Measurements from ENCODE around the gene PRKCH. TPM values are rescaled to one million over a fixed set of nuclear protein-coding genes. Genes with fewer than 3 reads are reported as not detected.

PRKCH gene
- total and polyA plus RNA-seq, 2 experiments from 2014 or later, result 7.1 to 11.2 TPM

DNA sequence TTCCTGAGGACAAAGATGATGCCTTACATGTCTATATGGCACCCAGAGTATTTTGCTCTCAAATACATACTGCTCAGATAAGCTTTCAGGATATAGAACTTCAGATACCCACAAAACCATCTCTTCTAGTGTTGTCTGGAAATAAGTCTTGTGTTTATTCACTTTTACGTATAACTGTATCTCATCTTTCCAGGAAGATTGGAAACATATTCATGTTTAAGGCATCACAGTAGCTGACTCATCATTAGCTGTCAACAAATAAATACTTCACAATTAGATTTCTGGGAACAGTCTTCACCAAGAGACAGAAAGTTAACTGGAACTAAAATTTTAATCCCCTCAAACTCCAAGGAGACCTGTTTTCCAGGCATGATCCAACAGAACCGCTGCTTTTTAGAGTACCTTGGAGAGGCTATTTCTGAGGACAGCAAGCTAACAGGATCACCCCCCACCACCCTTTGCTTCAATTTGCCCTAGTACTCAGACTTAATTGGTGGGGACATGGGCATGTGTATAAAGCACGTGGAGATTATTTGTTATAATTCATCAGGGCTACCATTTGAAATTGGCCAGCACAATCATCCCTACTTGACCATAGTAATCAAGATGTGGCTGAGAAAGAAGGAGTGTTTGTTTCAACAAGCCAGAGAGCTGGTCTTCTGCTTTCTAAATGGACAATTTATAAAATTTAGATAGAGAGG, 244.6 kb downstream of the PRKCH start:
- H3K4me1 ChIP-seq (ENCODE audit: insufficient read depth), result peaks cover 68% of the 10 kb centered on the region
- no peaks in the 10 kb centered on the region for H3K9me3 ChIP-seq (ENCODE audit: low read depth)
- H3K4me2 ChIP-seq, result no peak overlapping the region
- 70% methylated on average over 3 of the region's 3 CpGs for WGBS (ENCODE audit: low lambda C conversion rate, missing lambda C conversion rate)
- DNase-seq (ENCODE audit: low spot score), result no peak
- peak overlapping the region; percentile 96 for H3K27ac ChIP-seq
- H4K20me1 ChIP-seq (ENCODE audit: insufficient read depth, poor library complexity, severe bottlenecking), result no peaks in the 10 kb centered on the region
- TF ChIP-seq EZH2phosphoT487 (IDR thresholded peaks at IDR 0.05; ENCODE audit: low read depth, severe bottlenecking, unreplicated experiment), result no peak
- no peak for TF ChIP-seq EZH2 (IDR thresholded peaks at IDR 0.05; ENCODE audit: borderline replicate concordance)
- TF ChIP-seq, protein P1, sequence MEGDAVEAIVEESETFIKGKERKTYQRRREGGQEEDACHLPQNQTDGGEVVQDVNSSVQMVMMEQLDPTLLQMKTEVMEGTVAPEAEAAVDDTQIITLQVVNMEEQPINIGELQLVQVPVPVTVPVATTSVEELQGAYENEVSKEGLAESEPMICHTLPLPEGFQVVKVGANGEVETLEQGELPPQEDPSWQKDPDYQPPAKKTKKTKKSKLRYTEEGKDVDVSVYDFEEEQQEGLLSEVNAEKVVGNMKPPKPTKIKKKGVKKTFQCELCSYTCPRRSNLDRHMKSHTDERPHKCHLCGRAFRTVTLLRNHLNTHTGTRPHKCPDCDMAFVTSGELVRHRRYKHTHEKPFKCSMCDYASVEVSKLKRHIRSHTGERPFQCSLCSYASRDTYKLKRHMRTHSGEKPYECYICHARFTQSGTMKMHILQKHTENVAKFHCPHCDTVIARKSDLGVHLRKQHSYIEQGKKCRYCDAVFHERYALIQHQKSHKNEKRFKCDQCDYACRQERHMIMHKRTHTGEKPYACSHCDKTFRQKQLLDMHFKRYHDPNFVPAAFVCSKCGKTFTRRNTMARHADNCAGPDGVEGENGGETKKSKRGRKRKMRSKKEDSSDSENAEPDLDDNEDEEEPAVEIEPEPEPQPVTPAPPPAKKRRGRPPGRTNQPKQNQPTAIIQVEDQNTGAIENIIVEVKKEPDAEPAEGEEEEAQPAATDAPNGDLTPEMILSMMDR (IDR thresholded peaks at IDR 0.05; ENCODE audit: poor library complexity), result no peak
- no peak overlapping the region for H3K4me3 ChIP-seq
- H3K27me3 ChIP-seq, result no peaks in the 10 kb centered on the region
- no peaks in the 10 kb centered on the region for H3K79me2 ChIP-seq
- H2AFZ ChIP-seq, result no peak overlapping the region
- H3K9me2 ChIP-seq (replicated peaks; ENCODE audit: insufficient read depth), result no peaks in the 10 kb centered on the region
- H3K36me3 ChIP-seq (replicated peaks; ENCODE audit: insufficient read depth, low read depth), result no peaks in the 10 kb centered on the region

DNA sequence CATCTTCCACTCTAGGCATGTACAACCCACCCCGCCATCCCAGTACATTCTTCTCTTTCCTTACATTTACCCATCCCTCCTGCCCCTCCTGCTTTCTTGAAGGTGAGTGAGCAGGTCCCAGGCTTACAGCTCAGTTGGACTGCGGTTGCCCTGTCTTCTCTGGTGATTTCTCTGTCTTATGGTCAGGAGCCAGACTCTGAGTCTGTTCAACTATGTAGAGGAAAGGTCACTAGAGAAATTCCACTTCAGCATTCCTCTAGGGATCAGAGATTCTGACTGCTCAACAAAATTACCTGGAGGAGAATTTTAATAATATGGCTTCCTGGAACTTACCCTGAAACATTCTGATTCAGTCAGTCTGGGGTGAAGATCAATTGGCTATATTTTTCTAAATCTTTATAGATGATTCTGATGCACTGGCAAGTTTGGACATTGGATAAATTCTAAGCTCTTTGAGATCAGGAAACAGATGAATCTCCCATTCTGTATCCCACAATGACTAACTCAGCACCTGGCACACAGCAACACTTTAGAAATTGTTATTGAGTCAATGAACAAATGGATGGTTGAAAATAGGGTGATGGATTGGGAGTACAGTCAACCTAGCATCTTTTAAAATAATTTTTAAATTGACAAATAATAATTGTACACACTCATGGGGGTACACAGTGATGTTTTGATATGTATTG, 245.3 kb downstream of the PRKCH start:
- Histone ChIP-seq H3K9me3 (ENCODE audit: low read depth) (no peaks in the 10 kb centered on the region), H4K20me1 (ENCODE audit: insufficient read depth, poor library complexity, severe bottlenecking) (no peaks in the 10 kb centered on the region), H3K27ac (peak overlapping the region; percentile 96), H2AFZ (no peak overlapping the region), H3K27me3 (no peaks in the 10 kb centered on the region), H3K36me3 (replicated peaks; ENCODE audit: insufficient read depth, low read depth) (no peaks in the 10 kb centered on the region), H3K79me2 (no peaks in the 10 kb centered on the region), H3K4me2 (no peak overlapping the region), H3K4me3 (no peak overlapping the region), H3K4me1 (ENCODE audit: insufficient read depth) (peaks cover 61% of the 10 kb centered on the region), H3K9me2 (replicated peaks; ENCODE audit: insufficient read depth) (no peaks in the 10 kb centered on the region)
- TF ChIP-seq EZH2phosphoT487 (IDR thresholded peaks at IDR 0.05; ENCODE audit: low read depth, severe bottlenecking, unreplicated experiment) (no peak), EZH2 (IDR thresholded peaks at IDR 0.05; ENCODE audit: borderline replicate concordance) (no peak)
- TF ChIP-seq, protein P1 (IDR thresholded peaks at IDR 0.05; ENCODE audit: poor library complexity), result no peak
- 77% methylated on average over 2 of the region's 2 CpGs for WGBS (ENCODE audit: low lambda C conversion rate, missing lambda C conversion rate)
- peak; percentile 49 for DNase-seq (ENCODE audit: low spot score)

DNA sequence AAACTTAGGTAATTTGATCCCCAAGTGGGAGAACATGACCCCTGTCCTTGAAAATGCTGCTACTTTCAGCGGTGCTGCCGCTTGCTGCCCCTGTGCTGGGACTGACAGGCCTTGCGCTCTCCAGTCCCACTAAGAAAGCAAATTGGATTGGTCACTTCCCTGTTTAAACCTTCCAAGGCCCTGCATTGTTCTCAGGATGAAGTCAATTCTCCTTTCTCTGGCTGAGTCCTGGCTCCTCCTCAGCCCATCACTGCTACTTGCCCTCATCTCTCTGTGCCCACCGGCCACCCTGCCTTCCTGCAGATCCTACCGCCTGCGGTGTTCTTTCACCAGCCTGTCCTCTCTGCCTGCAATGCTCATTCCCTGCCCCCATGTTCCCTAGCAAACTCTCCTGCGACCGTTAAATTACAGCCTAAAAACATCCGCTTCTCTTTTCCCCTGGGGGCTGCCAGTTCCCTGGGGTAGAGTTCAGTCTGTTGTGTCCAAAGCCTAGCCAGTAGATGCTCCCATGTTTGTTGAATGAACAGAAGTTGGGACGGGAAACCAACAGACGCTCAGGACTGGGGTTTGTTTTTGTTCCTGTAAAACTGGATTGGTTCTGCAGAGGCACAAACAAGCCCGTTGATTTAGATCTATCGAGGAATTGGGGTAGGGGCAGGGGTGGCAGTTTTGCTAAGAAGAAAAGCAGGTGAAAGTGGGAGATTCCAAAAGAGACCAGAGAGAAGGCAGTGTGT, 246.6 kb downstream of the PRKCH start:
- Histone ChIP-seq H3K4me3 (no peak overlapping the region), H3K27ac (peak overlapping the region; percentile 21), H3K9me2 (replicated peaks; ENCODE audit: insufficient read depth) (no peaks in the 10 kb centered on the region), H3K79me2 (no peaks in the 10 kb centered on the region), H2AFZ (peak overlapping the region; percentile 32), H3K4me1 (ENCODE audit: insufficient read depth) (peaks cover 53% of the 10 kb centered on the region), H3K27me3 (no peaks in the 10 kb centered on the region), H3K9me3 (ENCODE audit: low read depth) (no peaks in the 10 kb centered on the region), H3K36me3 (replicated peaks; ENCODE audit: insufficient read depth, low read depth) (no peaks in the 10 kb centered on the region), H4K20me1 (ENCODE audit: insufficient read depth, poor library complexity, severe bottlenecking) (no peaks in the 10 kb centered on the region), H3K4me2 (peak overlapping the region; percentile 76)
- DNase-seq (ENCODE audit: low spot score), result no peak
- TF ChIP-seq EZH2 (IDR thresholded peaks at IDR 0.05; ENCODE audit: borderline replicate concordance), result no peak
- TF ChIP-seq, protein P1 (IDR thresholded peaks at IDR 0.05; ENCODE audit: poor library complexity), result no peak
- no peak for TF ChIP-seq EZH2phosphoT487 (IDR thresholded peaks at IDR 0.05; ENCODE audit: low read depth, severe bottlenecking, unreplicated experiment)
- WGBS (ENCODE audit: low lambda C conversion rate, missing lambda C conversion rate), result 51% methylated on average over 13 of the region's 13 CpGs

Data from hepatocyte (in vitro differentiated cells).